ENCODE results near the gene LNX2. TPM values are rescaled to one million over a fixed set of nuclear protein-coding genes. Genes with fewer than 3 reads are reported as not detected.

LNX2 gene
- total RNA-seq, 1 donor from 2014 or later: 10.6 TPM

DNA sequence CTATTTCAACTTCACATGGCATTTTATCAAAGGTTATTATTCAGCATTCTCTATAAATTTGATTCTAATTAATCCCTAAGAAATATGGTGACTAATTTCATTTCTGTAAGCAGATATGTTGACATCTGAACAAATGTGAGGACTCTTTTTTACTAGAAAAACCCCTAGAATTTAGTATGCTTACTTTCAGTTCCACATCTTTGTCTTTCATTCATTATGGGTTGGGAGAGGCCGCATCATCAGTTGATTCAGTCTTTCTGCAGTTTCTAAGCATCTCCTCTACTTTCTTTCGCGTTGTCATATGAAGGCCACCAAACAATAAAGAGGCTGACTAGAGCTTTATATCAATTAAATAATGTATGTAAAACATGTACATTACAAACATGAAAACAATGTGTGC is 114.5 kb downstream of the LNX2 start:
- no peak for DNase-seq (ENCODE audit: low read depth, low spot score)

- no peak for DNase-seq (ENCODE audit: low read depth, low spot score)
These were observed 115.5 kb downstream of the LNX2 start for GRCh38 chr13:27504868-27505194.

DNA sequence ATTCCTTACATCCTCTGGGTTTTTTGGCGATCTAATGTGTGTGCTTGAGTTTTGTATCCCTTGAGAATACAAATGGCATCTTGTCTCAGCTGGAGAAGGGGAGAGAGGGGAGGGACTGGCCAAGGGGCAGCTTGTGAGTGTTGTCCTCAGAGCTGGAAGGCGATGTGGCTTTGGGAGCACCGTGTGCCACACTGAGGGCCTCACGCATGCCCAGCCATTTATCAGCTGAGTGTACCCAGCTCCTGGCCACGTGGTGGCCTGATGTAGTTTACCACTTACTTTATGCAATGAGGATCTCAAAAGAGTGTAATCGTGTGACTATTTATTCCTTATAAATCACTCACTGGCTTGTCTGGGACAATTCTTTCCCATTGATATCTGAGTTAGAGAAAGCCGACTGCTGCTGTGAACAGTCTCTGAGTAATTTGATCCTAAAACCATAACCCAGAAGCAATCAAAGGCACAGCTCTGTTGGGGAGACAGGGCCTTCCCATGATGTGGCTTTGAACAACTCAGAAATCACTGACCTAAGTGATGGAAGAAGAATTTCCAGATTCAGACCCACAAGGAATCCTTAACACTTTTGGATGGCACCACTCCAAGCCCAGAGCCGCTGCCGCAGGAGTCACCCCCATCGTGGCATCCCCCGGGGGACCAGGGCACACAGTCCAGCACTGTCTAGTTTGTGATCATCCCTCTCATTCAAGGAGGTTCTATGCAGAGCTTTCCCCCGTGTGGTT is 116.0 kb downstream of the LNX2 start:
- no peak for DNase-seq (ENCODE audit: low read depth, low spot score)

DNA sequence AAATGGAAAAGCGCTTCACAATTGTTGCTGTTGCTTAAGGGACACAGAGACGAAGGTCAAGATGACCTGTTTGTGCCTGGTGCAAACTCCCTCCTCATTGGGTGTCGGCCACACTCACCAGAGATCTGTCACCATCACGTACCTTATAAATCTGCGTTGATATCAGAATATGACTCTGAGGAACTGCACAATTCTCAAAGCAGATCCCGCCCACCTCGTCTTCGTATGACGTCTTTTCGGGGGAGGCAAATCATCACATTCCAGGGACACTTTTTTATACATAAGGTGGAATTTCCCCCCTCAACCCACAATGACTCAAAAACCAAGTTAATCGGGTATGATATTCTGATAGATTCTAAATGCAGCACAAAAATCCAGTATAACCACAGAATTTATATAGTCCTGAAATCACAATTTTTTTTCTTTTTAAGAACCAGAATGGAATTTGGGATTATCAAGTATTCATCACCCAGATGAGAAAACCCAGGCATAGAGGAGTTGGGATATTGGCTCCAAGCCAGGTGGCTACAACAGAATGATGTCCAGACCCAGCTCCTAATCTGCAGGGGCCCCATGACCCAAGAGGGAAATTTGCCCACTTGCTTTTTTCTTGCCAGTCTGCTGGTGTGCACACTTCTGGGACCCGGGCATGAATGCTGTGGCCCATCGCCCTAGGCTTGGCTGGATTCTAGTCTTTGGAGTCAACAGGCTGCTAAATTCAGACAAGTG is 119.4 kb downstream of the LNX2 start:
- DNase-seq (ENCODE audit: low read depth, low spot score): no peak

GRCh38 chr13:27497563-27498230 is 122.6 kb downstream of the LNX2 start:
- DNase-seq (ENCODE audit: low read depth, low spot score): no peak

DNA sequence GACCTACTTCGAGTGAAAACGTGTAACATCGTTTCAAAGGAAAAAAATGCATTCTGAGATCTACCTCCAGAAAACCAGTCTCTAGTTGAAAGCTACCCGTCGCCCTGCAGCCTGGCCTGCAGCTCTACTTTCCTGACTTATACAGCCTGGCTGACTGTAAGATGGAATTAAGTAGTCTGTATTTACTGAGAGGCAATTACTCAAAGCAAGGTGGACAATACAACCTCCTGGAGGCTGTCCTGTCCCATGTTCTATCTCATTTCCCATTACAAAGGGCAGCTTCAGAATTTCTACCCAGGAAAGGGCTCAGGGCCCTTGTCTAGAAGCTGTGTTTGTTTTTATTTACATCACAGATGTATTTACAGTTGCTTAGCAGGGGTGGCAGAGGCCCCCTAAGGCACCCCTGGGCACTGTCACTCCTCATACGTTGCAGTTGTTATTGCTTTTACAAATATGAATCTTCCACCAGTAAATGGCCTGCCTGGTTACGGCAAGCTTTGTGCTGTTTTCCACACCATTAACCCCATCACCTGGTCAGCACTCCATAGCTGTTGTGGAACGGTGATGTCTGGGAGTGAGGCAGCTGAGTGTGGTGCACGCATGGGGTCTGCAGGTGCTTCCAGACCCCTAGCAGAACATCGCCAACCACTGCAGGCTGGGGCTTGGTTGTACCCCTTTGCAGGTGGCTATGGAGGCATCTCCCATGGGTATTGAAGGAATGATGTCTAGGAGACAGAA is 123.6 kb downstream of the LNX2 start:
- DNase-seq (ENCODE audit: low read depth, low spot score): no peak

DNA sequence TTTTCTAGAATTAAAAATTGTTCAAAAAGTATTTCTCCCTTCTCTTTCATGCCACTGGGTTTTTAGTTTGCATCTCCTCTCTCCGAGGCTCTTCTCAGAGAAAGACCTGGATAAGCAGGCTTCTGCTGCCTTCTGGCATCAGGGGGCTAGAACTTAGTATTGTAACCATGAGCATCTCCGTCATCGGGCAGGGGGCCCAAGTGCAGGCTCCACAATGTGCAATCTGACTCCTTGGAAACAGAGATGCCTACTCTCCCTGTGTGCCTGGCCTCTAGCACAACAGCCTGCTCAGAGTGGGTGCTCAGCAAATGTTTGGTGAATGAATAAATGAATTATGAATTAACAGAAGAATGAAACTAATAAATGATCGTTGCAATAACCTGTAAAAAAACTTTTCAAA is 124.3 kb downstream of the LNX2 start:
- DNase-seq (ENCODE audit: low read depth, low spot score): no peak

Other genes with a start within 250 kb of the LNX2 start
- 106 and 125 TPM in 2 replicates for gene GTF3A, start 195.9 kb downstream of the LNX2 start, total RNA-seq
- 48.7 and 58.0 TPM in 2 replicates for gene MTIF3, start 170.0 kb downstream of the LNX2 start, total RNA-seq
- 83.3 and 103 TPM in 2 replicates for gene POLR1D, start 1.4 kb upstream of the LNX2 start, total RNA-seq
- not detected in 2 replicates for gene GSX1, start 172.0 kb upstream of the LNX2 start, total RNA-seq